Measurements from ENCODE around the gene WFDC1.
"Not testable (repeated sequence)": the region's sequence is repeated elsewhere in the genome, so short reads cannot be mapped to it uniquely, and the experiment has no call there.

The WFDC1 gene

GRCh38 chr16:84327926-84328505 is 33.3 kb downstream of the WFDC1 start:
- H3K27ac ChIP-seq (ENCODE audit: low read depth, low read length), result no peak overlapping the region
- H3K4me1 ChIP-seq (ENCODE audit: control insufficient read depth, insufficient read depth, low read length, unreplicated experiment), result no peaks in the 10 kb centered on the region
- no peaks in the 10 kb centered on the region for H3K36me3 ChIP-seq (ENCODE audit: insufficient read depth, low read length)
- no peak overlapping the region for H3K4me3 ChIP-seq (ENCODE audit: low read depth, low read length)
- no peak overlapping the region for H2AFZ ChIP-seq (ENCODE audit: low read length, unreplicated experiment)
- peaks cover 36% of the 10 kb centered on the region for H3K27me3 ChIP-seq (ENCODE audit: insufficient read depth, low read length)
- no peaks in the 10 kb centered on the region for H3K79me2 ChIP-seq (ENCODE audit: control insufficient read depth, insufficient read depth, low read length, unreplicated experiment)

- Histone ChIP-seq H3K4me1 (ENCODE audit: control insufficient read depth, insufficient read depth, low read length, unreplicated experiment) (no peaks in the 10 kb centered on the region), H3K79me2 (ENCODE audit: control insufficient read depth, insufficient read depth, low read length, unreplicated experiment) (no peaks in the 10 kb centered on the region), H3K27me3 (ENCODE audit: insufficient read depth, low read length) (peaks cover 29% of the 10 kb centered on the region), H2AFZ (ENCODE audit: low read length, unreplicated experiment) (no peak overlapping the region), H3K36me3 (ENCODE audit: insufficient read depth, low read length) (no peaks in the 10 kb centered on the region), H3K27ac (ENCODE audit: low read depth, low read length) (no peak overlapping the region), H3K4me3 (ENCODE audit: low read depth, low read length) (no peak overlapping the region)
Measured at GRCh38 chr16:84329016-84329415, 34.3 kb downstream of the WFDC1 start.

- H3K79me2 ChIP-seq (ENCODE audit: control insufficient read depth, insufficient read depth, low read length, unreplicated experiment), result no peaks in the 10 kb centered on the region
- no peaks in the 10 kb centered on the region for H3K36me3 ChIP-seq (ENCODE audit: insufficient read depth, low read length)
- no peak overlapping the region for H2AFZ ChIP-seq (ENCODE audit: low read length, unreplicated experiment)
- no peak overlapping the region for H3K4me3 ChIP-seq (ENCODE audit: low read depth, low read length)
- peaks cover 25% of the 10 kb centered on the region for H3K27me3 ChIP-seq (ENCODE audit: insufficient read depth, low read length)
- no peaks in the 10 kb centered on the region for H3K4me1 ChIP-seq (ENCODE audit: control insufficient read depth, insufficient read depth, low read length, unreplicated experiment)
- H3K27ac ChIP-seq (ENCODE audit: low read depth, low read length), result no peak overlapping the region
Measured at GRCh38 chr16:84329843-84330684, 35.4 kb downstream of the WFDC1 start.

GRCh38 chr16:84330685-84331050 is 36.0 kb downstream of the WFDC1 start:
- H3K36me3 ChIP-seq (ENCODE audit: insufficient read depth, low read length), result no peaks in the 10 kb centered on the region
- H3K4me1 ChIP-seq (ENCODE audit: control insufficient read depth, insufficient read depth, low read length, unreplicated experiment), result no peaks in the 10 kb centered on the region
- no peak overlapping the region for H2AFZ ChIP-seq (ENCODE audit: low read length, unreplicated experiment)
- no peak overlapping the region for H3K4me3 ChIP-seq (ENCODE audit: low read depth, low read length)
- no peak overlapping the region for H3K27ac ChIP-seq (ENCODE audit: low read depth, low read length)
- H3K79me2 ChIP-seq (ENCODE audit: control insufficient read depth, insufficient read depth, low read length, unreplicated experiment), result no peaks in the 10 kb centered on the region
- H3K27me3 ChIP-seq (ENCODE audit: insufficient read depth, low read length), result peaks cover 24% of the 10 kb centered on the region

GRCh38 chr16:84331998-84332780 is 37.5 kb downstream of the WFDC1 start:
- no peak overlapping the region for H2AFZ ChIP-seq (ENCODE audit: low read length, unreplicated experiment)
- H3K36me3 ChIP-seq (ENCODE audit: insufficient read depth, low read length), result no peaks in the 10 kb centered on the region
- H3K27ac ChIP-seq (ENCODE audit: low read depth, low read length), result no peak overlapping the region
- H3K27me3 ChIP-seq (ENCODE audit: insufficient read depth, low read length), result peaks cover 10% of the 10 kb centered on the region
- H3K79me2 ChIP-seq (ENCODE audit: control insufficient read depth, insufficient read depth, low read length, unreplicated experiment), result no peaks in the 10 kb centered on the region
- H3K4me3 ChIP-seq (ENCODE audit: low read depth, low read length), result no peak overlapping the region
- H3K4me1 ChIP-seq (ENCODE audit: control insufficient read depth, insufficient read depth, low read length, unreplicated experiment), result no peaks in the 10 kb centered on the region

GRCh38 chr16:84332975-84333684 is 38.5 kb downstream of the WFDC1 start:
- Histone ChIP-seq H3K4me1 (ENCODE audit: control insufficient read depth, insufficient read depth, low read length, unreplicated experiment) (no peaks in the 10 kb centered on the region), H3K36me3 (ENCODE audit: insufficient read depth, low read length) (no peaks in the 10 kb centered on the region), H3K27me3 (ENCODE audit: insufficient read depth, low read length) (peaks cover 8% of the 10 kb centered on the region), H3K79me2 (ENCODE audit: control insufficient read depth, insufficient read depth, low read length, unreplicated experiment) (no peaks in the 10 kb centered on the region), H2AFZ (ENCODE audit: low read length, unreplicated experiment) (no peak overlapping the region), H3K27ac (ENCODE audit: low read depth, low read length) (no peak overlapping the region), H3K4me3 (ENCODE audit: low read depth, low read length) (no peak overlapping the region)

GRCh38 chr16:84334058-84334457 is 39.4 kb downstream of the WFDC1 start:
- Histone ChIP-seq H3K27me3 (ENCODE audit: insufficient read depth, low read length) (peaks cover 6% of the 10 kb centered on the region; the same call in 1 of the 2 replicates), H3K4me3 (ENCODE audit: low read depth, low read length) (no peak overlapping the region), H3K36me3 (ENCODE audit: insufficient read depth, low read length) (no peaks in the 10 kb centered on the region), H3K79me2 (ENCODE audit: control insufficient read depth, insufficient read depth, low read length, unreplicated experiment) (no peaks in the 10 kb centered on the region), H3K27ac (ENCODE audit: low read depth, low read length) (no peak overlapping the region), H3K4me1 (ENCODE audit: control insufficient read depth, insufficient read depth, low read length, unreplicated experiment) (no peaks in the 10 kb centered on the region), H2AFZ (ENCODE audit: low read length, unreplicated experiment) (no peak overlapping the region)

GRCh38 chr16:84334482-84334881 is 39.8 kb downstream of the WFDC1 start:
- peaks cover 10% of the 10 kb centered on the region; the same call in 1 of the 2 replicates for H3K27me3 ChIP-seq (ENCODE audit: insufficient read depth, low read length)
- no peak overlapping the region for H3K4me3 ChIP-seq (ENCODE audit: low read depth, low read length)
- no peak overlapping the region for H3K27ac ChIP-seq (ENCODE audit: low read depth, low read length)
- H3K79me2 ChIP-seq (ENCODE audit: control insufficient read depth, insufficient read depth, low read length, unreplicated experiment), result no peaks in the 10 kb centered on the region
- H3K36me3 ChIP-seq (ENCODE audit: insufficient read depth, low read length), result no peaks in the 10 kb centered on the region
- no peak overlapping the region for H2AFZ ChIP-seq (ENCODE audit: low read length, unreplicated experiment)
- no peaks in the 10 kb centered on the region for H3K4me1 ChIP-seq (ENCODE audit: control insufficient read depth, insufficient read depth, low read length, unreplicated experiment)

- H3K36me3 ChIP-seq (ENCODE audit: insufficient read depth, low read length); H3K4me1 ChIP-seq (ENCODE audit: control insufficient read depth, insufficient read depth, low read length, unreplicated experiment); H3K4me3 ChIP-seq (ENCODE audit: low read depth, low read length); H3K79me2 ChIP-seq (ENCODE audit: control insufficient read depth, insufficient read depth, low read length, unreplicated experiment); H2AFZ ChIP-seq (ENCODE audit: low read length, unreplicated experiment); H3K27ac ChIP-seq (ENCODE audit: low read depth, low read length): not testable (repeated sequence)
- H3K27me3 ChIP-seq (ENCODE audit: insufficient read depth, low read length), result peaks cover 21% of the 10 kb centered on the region; the same call in 1 of the 2 replicates
Measured at GRCh38 chr16:84337236-84337635, 42.6 kb downstream of the WFDC1 start.

GRCh38 chr16:84339311-84339710 is 44.6 kb downstream of the WFDC1 start:
- H2AFZ ChIP-seq (ENCODE audit: low read length, unreplicated experiment), result no peak overlapping the region
- no peak overlapping the region for H3K27ac ChIP-seq (ENCODE audit: low read depth, low read length)
- no peaks in the 10 kb centered on the region for H3K36me3 ChIP-seq (ENCODE audit: insufficient read depth, low read length)
- H3K4me3 ChIP-seq (ENCODE audit: low read depth, low read length), result no peak overlapping the region
- no peaks in the 10 kb centered on the region for H3K4me1 ChIP-seq (ENCODE audit: control insufficient read depth, insufficient read depth, low read length, unreplicated experiment)
- H3K79me2 ChIP-seq (ENCODE audit: control insufficient read depth, insufficient read depth, low read length, unreplicated experiment), result no peaks in the 10 kb centered on the region
- peaks cover 27% of the 10 kb centered on the region for H3K27me3 ChIP-seq (ENCODE audit: insufficient read depth, low read length)
